WI38 (cell line): ENCODE measurements around the gene CUEDC2.

ENCODE experiments used
- H3K4me3 ChIP-seq: 2 replicates; pipeline ENCODE4 v1.5.1; 2011; ENCODE audit warnings: low read depth, mild to moderate bottlenecking, control low read depth, low read length
- TF ChIP-seq, protein P1 (sequence below): IDR thresholded peaks from 2 replicates; pipeline ENCODE4 v1.5.1; 2012; ENCODE audit warnings: low read depth, mild to moderate bottlenecking, control low read depth, low read length

Gene CUEDC2

DNA sequence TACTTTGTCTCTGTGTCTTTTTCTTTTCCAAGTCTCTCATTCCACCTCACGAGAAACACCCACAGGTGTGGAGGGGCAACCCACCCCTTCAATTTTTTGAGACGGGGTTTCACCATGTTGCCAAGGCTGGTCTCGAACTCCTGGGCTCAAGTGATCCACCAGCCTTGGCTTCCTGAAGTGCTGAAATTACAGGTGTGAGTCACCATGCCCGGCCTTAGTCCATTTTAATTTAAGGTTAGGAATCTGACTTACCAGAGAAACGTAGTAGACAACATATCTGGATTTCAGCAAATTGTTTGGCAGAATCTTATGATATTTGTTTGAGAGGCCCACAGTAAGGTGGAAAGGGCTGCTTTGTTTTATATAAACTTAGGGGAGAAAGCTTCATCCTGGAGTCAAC, 40.1 kb downstream of the CUEDC2 start:
- TF ChIP-seq, protein P1, sequence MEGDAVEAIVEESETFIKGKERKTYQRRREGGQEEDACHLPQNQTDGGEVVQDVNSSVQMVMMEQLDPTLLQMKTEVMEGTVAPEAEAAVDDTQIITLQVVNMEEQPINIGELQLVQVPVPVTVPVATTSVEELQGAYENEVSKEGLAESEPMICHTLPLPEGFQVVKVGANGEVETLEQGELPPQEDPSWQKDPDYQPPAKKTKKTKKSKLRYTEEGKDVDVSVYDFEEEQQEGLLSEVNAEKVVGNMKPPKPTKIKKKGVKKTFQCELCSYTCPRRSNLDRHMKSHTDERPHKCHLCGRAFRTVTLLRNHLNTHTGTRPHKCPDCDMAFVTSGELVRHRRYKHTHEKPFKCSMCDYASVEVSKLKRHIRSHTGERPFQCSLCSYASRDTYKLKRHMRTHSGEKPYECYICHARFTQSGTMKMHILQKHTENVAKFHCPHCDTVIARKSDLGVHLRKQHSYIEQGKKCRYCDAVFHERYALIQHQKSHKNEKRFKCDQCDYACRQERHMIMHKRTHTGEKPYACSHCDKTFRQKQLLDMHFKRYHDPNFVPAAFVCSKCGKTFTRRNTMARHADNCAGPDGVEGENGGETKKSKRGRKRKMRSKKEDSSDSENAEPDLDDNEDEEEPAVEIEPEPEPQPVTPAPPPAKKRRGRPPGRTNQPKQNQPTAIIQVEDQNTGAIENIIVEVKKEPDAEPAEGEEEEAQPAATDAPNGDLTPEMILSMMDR: no peak

DNA sequence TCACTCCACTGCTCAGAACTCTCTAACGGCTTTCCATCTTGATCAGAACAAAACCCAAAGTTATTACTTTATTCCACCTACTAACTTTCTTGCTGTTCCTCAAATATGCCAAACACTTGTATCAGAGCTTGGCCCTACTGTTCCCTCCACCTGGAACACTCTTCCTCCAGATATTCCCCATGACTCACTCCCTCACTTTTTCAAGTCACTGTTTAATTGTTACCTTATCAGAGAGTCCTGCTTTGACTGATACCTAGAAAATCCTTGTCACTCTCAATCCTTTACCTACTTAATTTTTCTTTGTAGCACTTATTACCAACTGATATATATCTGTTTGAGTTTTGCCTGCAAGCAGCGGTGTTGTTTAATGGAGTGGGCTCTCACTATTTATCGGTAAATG, 42.5 kb downstream of the CUEDC2 start:
- H3K4me3 ChIP-seq: no peak overlapping the region
- TF ChIP-seq, protein P1: no peak

More for the DNA sequence above, 40.1 kb downstream of the CUEDC2 start:
- H3K4me3 ChIP-seq: no peak overlapping the region

DNA sequence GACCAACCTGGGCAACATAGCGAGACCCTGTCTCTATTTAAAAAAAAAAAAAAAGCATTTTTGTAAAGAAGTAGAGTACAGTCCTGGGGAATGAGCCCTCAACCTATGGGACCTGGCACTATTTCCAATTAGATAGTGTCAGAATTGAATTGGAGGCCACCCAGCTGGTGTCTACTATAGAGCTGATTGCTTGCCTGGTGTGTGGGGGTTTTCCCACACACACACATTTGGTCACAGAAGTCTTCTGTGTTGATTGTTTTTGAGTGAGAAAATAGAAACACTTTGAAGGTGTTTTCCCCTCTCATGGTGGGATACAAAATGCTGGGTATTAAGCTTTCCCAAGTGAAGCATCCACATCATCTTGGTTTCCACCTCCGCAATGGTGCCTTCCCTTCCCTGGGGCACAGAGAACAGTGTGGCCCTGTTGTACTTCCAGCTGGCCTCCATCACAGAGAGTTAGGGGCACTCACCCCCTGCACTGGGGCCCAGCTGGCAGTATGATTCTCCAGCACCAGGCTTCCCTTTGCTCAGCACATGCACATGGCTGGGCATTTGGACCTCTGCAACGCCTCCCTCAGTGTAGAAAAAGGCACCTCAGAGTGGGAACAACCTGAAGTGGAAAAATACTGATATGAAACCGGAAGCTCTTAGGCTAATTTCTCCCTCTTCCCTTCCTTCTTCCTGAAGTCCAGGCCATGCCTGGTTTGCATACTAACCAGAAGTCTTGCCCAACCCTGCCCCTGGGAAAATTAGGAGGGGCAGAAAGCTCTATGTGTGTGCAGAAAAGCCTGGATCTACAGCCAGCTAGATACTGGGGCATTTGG, 47.6 kb downstream of the CUEDC2 start:
- TF ChIP-seq, protein P1: no peak
- no peak overlapping the region for H3K4me3 ChIP-seq

DNA sequence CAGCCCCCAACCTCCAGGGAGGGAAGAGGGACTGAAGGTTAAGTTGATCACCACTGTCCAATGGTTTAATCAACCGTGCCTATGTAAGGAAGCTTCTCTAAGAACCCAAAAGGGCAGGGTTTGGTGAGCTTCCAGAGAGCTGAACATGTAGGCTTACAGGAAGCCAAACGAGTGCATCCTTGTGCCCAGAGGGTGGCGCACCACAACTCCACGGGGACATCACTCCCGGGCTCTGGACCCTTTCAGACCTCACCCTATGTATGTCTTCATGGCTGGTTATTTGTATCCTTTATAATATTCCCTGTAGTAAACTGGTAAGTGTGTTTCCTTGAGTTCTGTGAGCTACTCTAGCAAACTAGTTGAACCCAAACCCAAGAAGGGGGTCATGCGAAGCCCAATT, 48.3 kb downstream of the CUEDC2 start:
- TF ChIP-seq, protein P1: no peak
- no peak overlapping the region for H3K4me3 ChIP-seq

DNA sequence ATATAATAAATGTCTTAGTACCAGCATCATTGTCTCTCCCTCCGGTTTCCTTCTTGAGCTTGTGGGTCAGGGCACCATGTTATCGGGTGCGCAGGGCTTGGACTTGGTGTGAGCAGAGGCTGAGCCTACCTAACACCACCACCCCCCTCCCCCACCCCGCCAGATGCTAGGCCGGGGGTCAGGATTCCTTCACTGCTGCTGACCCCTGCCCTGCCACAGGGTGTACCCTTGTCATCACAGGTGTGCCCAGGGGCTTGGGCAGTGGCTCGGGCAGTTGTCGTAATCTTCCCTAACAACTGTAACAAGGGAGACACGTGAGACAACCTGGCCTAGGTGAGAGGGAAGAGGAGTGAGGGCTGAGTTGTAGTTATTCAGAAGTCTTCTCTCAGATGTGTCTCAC, 49.5 kb downstream of the CUEDC2 start:
- H3K4me3 ChIP-seq: no peak overlapping the region
- TF ChIP-seq, protein P1: no peak

DNA sequence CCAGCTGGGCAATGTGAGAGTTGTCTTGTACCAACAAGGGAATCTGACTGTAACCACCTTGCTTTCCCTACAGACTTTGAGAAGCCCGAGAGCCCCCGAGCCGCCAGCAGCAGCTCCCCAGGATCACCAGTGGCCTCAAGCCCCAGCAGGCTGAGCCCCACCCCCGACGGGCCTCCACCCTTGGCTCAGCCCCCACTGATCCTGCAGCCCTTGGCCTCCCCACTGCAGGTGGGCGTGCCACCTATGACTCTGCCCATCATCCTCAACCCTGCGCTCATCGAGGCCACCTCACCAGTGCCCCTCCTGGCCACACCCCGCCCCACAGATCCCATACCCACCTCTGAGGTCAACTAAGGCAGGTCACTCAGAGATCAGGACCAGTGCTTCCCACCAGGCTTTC, 50.4 kb downstream of the CUEDC2 start:
- no peak overlapping the region for H3K4me3 ChIP-seq
- TF ChIP-seq, protein P1: no peak

DNA sequence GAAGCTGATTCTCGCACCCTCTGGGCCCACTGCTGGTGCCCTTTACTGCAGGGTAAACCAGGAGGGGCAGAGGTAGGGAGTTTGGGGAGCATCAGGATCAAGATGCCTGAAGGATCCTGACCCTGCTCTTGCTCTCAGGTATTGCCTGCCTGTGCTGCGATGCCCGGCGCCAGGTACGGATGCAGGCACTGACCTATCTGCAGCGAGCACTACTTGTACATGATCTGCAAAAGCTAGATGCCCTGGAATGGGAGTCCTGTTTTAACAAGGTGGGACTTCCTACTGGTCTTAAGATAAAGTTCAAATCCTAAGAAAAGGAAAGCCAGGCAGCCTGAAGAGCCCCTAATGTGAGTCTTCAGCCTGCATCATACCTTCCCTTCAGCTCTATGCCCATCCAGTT, 53.0 kb downstream of the CUEDC2 start:
- TF ChIP-seq, protein P1: no peak

More for the DNA sequence above, 53.0 kb downstream of the CUEDC2 start:
- H3K4me3 ChIP-seq: no peak overlapping the region
